CD4-positive, alpha-beta T cell treated with Interleukin-6 at 100 ng/mL for 8 hours (primary cell): ENCODE results near the gene FLT3.
"Not testable (repeated sequence)": the region's sequence is repeated elsewhere in the genome, so short reads cannot be mapped to it uniquely, and the experiment has no call there.

Experiments used
- DNase-seq: peaks from one replicate; pipeline ENCODE4 v3.0.0-alpha.2; 2020; ENCODE audit warnings: mixed read lengths, low spot score

The FLT3 gene

DNA sequence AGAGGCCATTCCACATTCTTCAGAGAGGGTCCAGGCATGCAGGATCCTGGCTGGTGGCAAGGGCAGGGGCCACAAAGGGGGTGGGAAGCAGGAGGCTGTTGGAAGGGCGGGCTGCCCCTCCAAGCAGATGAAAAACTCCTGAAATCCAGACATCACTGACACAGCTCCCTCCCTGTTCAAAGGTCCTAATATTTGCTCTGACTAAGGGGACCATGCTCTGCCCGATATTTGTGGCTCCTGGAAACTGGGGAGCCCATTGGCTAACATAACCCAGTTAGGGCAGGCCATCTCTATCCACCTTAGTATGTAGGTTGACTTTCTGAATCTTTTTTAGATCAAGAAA, 127.9 kb downstream of the FLT3 start:
- DNase-seq: no peak

DNA sequence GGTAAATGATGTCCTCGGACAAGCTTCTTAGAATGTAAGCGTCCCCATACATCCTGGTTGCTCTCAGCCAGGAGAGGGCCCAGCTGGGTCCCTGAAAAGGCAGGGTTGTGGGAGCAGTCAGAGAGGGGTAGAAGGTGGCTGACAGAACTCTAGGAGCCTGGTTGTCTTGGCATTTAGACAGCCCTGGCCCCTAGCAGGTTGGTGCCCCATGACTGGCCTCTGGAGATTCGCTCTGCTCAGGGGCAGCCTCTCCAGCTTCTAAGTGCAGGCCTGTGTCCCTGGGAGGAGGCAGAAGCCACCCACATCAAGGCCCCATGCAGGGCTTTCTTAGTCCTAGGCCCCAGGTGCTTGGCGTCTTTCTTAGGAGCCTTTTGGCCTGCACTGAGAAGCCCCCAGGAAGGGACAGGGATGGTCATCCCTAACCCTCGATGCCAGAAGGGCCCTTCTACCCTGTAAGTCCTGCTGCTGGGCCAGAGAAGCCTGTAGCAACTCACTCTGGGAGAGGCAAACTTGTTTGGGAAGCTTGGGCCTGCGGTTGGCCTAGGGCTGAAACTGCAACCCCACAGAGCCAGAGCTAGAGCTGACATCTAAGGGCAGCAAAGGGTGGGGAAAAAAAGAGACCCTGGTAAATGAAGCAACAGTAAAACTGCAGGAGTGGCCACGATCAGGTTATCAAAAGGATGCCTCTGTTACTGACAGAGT, 128.4 kb downstream of the FLT3 start:
- no peak for DNase-seq

DNA sequence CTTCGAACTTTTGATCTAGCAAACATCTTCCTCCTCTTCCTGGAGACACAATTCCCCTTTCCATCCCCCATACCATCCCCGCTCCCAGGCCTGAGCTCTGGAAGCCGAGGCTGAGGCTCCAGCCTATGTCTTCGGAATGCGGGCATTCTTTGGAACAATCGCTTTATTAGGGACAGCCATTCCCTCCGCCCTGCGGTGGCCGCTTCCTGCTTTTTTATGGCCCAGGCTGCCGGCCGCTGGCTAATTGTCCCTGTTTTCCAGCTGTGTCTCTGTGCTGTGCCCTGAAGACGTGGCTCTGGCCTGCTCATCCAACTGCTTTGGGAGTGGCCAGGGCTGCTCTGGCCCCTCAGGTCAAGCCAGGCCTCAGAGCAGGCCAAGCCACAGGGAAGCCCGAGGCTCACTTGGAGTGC, 129.1 kb downstream of the FLT3 start:
- no peak for DNase-seq

DNA sequence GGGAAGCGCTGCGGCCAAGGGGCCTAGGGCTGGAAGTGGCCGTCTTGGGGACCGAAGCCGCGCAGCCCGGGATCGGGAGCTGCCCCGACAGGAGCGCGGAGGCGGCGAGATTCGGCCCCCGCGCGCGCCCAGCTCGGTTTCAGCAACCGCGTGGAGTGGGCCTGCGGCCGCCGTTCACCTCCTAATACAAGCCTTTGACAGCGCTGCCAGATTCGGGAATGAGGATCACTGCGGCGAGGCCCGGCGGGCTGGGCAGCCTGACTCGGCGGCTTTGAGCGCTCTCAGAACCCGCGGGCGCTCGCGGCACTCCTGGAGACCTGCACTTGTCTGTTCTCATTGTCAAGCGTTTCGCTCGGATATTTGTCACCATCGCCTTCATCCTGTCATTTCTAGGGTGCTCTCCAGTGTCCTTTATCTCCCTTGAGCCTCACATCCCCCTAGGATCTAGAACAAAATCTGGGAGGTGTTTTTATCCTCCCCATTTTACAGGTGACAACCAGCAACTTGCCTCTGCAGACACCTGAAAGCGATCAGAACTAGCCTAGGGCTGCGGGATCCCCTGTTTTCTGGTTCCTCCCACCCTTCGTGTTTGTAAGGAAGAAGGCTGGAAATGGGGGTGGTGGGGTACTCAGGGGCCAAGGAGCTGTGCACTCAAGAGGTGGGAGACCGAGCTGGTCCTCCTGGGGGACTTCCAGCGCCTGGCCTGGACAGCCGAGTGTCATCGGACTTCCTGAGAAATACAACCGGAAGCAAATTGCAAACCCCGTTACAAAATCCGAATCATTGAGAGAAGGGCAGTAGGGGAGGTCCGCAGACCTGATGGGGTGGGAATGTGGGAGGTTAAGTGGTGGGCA, 129.8 kb downstream of the FLT3 start:
- no peak for DNase-seq

DNA sequence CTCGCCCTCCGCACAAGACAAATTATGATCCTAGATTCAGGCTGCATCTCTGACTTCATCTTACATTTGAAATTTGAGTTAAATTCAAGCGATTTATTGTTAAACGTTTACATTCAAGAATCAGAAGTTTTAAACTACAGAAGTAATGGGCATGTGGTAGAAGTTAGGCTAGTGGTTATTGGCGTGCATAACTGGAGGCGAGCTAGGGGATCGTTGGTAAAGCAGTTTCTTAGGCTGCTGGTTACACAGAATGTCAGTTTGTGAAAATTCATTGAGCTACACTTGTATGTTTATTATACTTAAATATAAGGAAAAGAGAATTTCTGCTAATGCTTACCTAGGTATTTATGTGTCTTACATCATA, 130.5 kb downstream of the FLT3 start:
- DNase-seq: no peak

DNA sequence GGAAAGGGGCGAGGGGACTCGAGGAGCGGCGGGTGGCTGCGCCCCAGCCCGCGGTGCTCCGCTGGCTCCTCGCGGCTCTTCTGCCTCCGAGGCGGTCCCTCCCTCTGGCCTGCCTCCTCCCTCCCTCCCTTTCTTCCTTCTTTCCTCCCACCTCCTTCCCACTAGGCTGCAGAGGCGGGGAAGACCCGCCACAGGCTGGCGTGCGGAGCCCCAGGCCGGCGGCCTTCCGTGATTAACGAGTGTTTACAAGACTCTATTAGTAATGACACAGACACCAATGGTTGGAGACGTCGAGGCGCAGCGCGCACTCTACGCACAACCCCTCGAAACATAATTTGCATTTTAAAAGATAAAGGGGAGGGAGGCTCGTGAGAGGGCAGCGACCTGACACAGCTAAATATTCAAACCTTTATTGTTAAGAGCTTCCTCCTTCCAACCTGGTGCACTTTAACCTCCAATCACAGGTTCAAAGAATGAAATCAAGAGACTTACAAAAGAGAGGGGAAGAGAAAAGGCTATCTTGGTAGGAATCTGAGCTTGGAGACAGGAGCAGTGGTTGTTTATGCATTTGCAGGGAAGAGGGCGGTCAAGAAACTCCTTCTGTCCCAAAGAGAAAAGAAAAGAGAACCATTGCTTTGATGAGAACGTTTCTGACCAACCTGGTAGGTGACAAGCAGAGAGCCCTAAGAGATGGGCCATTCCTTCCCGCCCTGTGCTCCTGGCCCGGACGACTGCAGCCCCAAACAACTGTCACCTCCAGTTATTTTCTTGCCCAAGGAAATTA, 131.1 kb downstream of the FLT3 start, which contains the start of gene CDX2:
Gene CDX2, minus strand, starts transcription at position 234 of the 784 bp plus-strand sequence. CDS start 309 bp downstream, outside the sequence.
- DNase-seq: no peak

DNA sequence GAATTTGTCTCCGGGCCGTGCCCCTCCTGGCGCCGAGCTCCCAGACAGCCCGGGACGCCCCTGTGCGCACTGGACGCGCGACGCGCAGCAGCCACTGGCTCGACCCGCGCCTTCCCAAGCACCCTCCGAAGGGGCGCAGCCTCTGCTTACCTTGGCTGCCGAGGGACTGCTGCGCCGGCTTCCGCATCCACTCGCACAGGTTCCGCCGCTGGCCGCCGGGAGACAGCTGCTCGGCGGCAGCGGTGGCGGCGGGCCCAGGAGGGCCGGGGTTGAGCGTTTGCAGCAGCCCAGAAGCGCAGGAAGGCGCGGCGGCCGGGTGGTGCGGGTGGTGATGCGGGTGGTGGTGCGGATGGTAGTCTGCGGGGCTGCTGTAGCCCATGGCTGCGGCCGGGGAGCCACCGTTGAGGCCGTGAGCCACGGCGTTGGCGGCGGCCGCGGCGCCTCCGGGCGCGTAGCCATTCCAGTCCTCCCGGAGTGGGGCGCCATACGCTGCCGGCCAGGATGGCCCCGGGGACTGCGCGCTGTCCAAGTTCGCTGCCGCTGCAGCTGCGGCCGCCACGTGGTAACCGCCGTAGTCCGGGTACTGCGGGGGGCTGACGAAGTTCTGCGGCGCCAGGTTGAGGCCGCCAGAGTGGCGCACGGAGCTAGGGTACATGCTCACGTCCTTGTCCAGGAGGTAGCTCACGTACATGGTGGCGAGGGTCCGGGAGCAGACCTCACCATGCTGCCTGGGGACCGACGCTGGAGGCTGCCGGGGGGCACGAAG, 131.9 kb downstream of the FLT3 start:
- DNase-seq: no peak

DNA sequence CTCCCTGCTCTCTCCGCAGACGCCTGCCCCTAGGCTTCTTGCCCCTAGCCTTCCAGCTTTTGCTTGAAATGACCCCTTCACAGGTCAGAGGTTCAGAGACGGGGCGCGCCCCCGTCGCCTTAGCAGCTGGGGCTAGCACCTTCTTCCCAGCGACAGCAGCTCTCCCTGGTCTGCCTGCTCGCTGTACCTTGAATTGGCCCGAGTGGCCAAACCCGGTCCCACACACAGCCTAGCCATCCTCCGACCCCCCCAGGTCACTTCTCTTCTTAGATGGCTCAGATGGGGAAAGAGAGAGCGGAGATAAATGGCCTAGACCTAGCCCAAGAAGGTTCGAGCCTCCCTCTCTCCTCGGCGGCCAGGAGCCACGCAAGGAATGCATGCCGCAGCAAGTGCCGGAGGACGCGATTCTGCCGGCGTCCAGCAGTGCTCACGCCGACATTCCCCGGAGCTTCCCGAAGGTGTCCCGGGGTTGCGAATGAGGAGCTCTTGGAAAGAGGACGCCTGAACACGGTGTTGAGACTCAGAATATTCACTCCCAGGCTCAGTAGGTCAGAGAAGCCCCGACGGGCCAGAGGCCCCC, 132.6 kb downstream of the FLT3 start:
- DNase-seq: no peak

DNA sequence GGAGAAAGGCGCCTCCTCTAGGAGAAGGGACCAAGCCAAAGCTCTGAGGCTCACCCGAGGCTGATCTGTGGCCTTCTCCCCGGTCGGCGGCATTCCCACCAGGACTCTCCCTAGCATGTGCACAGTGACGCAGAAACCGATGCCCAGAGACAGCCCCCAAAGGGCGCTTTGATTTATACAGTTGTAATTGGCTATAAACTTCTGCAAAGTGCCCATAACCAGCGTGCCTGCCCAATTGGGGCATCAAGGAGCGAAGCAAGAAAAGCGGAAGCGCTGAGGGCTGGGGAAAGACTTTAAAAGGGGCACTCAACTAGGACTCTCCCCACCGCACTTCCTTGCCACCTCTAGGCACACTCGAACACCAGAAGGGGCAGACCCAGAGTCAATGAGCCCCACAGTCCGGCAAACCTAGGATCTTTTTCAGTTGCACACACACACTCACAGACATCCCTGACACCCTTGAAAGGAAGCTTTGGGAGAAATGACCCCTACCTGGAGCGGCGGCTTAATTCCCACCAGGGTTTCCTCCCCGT, 133.1 kb downstream of the FLT3 start:
- no peak for DNase-seq

DNA sequence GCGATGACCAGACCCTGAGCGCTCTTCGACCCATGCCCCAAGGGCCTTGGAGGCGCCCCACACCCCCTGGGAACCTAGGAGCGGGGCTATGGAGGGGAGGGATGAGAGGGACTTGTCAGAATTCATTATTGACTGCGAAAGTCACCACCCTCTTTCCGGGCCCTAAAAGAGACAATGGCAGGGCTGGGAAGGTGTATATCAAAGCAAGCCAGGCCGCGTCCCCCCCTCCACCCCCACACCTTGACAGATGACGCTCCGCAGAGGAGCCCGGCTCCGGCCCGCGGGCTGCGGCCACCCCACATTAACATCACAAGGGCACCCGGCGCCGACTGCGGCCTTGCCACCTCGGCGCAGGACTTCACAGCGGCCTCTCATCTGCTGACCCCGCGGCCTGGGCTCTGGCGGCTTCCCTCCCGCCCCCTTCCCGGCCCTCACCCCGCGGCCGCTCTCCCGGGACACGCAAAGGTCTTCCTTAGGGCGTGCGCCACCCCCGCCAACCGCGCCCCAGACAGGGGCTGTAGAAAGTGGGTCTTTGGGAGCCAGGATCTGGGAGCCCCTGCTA, 133.7 kb downstream of the FLT3 start:
- DNase-seq: no peak

DNA sequence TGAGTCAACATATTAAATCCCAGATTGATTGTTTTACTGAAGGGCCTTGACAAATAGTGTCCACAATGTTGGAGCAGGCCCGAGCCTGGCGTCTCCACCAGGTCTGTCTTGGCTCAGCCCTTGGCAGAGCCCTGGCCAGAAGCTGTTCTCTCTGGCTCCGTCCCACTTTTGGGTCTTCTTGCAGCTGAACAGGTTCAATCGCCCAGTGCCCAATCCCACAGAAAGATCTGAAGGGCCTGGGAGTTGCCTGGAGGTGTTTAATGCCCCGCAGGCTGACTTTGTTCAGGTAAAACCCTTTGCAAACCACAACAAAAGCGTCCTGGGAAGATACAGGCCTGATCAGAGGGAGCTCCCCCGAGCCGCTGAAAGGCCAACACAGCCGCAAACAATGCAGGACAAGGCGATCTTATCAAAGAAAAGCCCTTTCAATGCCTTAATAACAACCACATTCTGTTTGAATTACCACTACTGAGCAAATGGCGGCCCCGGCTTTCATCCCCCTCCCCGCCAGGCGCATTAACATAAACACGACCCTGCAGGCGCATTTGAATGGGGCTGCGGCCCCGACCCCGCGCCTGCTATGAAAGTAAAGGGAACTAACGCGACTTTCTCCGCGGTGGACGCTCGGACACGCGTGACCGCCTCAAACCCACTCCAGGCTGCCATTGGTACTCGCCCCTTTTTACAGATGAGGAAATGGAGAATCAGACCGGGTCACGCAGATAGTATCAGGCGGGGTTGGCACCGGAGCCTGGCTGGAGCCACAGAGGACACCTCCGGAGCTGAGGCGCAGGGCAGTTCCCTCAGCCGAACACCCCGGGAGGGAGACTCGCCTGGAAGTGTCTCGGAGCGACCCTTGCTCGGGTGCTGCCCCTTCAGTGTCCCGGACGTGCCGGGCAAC, 134.4 kb downstream of the FLT3 start:
- DNase-seq: no peak

DNA sequence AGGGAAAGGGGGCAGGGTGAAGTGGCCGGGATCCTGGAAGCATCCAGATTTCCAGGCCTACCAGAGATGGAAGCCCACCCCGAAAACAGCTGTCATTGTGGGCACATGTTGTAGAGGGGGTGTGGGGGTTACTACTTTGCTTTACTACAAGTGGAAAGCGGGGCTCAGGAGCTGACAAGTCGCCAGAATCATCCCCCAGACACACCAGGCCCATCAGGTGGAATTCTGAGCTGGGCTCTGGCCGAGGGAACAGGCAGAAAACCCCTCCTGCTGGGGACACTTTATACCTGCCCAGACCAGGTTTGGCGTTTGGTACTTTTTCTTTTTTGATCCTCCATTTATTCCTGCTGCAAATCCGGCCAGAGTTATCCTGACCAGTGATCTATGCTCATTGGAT, 135.0 kb downstream of the FLT3 start:
- no peak for DNase-seq

DNA sequence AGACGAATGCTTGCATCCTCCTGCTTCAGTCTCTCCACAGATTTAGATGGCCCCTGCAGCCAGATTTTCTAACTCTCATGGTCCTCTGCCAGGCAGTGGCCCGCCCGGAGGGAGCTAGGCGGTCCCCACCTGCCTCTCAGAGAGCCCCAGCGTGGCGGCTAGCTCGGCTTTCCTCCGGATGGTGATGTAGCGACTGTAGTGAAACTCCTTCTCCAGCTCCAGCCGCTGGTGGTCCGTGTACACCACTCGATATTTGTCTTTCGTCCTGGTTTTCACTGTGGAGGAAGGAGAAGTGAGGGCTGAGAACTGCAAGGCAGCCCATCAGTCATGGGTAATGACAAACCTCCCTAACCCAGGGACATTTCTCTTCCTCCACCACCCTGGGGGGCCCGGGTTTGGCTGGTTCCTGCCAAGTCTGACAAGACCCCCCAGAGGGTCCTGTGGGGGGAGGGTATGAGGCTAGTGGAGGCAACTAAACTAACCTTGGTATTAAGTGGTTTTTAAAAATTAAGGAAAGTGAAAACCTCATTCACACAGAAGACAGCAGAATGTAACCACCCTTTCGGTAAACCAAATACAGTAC, 135.5 kb downstream of the FLT3 start:
- no peak for DNase-seq

DNA sequence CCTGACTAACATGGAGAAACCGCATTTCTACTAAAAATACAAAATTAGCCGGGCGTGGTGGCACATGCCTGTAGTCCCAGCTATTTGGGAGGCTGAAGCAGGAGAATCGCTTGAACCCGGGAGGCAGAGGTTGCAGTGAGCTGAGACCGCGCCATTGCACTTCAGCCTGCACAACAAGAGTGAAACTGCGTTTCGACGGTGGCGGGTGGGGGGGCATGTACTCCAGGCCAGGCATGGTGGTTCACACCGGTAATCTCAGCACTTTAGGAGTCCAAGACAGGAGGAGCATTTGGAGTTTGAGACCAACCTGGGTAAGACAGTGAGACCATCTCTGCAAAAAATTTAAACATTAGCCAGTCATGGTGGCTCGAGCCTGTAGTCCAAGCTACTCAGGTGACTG, 136.2 kb downstream of the FLT3 start:
- not testable (repeated sequence) for DNase-seq

DNA sequence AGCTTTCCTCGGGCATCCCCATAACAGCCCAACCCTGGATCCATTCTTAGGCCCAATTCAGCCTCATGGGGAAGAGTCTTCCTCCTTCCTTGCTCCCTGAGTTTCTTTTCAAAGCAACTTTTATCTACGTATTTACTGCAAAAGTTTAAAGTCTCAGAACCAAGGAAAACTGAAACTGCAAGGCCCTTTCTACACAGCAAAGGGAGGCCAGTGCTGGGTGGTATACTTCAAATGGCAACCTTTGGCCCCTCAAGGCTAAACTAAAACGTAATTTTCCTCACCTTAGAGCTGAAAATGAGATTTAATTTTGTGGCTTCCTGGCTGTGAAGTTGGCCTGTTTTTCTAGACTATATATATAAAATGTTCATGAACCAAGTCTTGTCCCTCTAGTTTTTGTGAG, 136.9 kb downstream of the FLT3 start:
- no peak for DNase-seq

DNA sequence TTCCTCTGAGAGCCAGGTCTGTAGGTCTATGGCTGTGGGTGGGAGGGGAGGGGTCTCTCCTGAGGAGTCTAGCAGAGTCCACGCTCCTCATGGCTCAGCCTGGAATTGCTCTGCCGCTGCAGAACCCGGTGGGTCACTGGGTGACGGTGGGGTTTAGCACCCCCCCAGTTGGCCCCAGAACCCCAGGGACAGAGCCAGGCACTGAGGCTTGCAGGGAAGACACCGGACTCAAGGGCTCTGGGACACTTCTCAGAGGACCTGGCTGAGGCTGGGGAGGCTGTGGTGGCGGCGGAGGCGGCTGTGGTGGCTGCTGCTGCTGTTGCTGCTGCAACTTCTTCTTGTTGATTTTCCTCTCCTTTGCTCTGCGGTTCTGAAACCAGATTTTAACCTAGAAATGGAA, 137.4 kb downstream of the FLT3 start:
- DNase-seq: no peak

DNA sequence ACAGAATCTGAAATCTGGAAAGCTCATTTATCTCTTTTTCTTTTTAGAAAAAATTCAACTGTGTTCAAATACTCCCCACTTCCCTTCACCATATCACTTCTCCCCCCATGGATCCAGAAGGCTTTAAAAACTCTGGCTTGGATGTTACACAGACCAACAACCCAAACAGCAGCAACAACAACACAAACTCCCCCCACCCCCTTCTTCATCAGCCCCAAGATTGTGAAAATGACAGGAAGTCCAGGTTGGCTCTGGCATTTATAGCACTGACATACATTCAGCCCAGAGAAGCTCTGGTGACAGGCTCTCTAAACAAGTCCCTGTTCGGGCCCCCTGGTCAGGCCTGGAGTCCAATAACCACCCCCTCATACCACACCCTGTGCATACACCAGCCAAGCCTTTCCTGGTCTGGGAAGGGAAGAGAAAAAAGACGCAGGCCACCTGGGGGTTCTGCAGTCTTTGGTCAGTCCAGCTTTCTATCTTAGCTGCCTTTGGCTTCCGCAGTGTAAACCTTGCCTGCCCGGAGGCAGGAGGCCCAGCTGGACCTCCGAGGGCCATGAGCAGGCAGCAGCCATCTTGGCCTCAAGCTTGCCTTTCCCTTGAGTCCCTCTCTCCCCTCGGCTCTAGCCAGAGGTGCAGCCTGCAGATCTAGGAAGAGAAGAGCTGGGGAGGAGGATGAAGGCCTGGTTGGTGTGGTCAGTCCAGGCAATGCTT, 138.1 kb downstream of the FLT3 start:
- no peak for DNase-seq

DNA sequence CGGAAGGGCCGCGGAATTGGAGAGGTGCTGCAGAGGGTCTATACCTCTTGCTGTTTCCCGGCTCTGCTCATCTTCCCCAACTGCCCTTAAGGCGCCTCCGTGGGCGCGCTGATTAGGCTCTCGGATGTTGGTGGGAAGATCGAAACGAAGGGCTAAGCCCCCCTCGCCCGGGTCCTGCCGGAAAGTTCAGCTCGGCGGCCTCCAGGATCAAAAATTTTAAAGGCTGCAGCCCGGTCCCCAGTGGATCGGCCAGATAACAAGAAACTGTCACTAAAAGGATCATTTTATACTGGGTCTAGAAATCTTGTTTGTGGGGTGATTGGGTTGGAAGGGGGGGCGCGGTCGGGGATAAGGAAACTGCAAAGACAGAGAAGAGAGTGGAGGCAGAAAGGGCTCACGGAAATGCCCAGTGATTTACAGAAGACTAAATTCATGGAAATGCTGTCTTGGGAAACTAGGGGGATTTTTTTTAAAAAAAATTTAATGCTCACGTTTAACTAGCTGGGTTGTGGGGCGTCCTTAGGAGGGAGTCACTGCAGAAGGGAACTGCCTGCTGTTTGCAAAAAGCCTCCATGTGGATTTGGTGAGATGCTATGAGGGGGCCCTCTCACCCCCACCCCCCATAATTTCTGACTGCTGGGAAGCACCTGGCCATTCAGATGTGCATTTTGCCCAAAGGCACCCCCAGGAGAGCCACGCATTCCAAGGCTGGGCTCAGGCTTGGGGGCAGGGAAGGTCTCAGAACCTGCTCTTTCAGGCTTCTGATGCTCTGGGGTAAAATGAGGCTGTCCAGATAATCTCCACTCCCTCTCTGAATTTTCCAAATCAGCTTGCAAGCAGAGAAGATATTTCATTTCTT, 138.9 kb downstream of the FLT3 start:
- DNase-seq: no peak
